Embryonic facial prominence (tissue), 1 donor: ENCODE measurements around the gene CABP2.

Experiments used
- DNase-seq: peaks from one replicate; pipeline ENCODE4 v3.0.0-alpha.2; 2016; ENCODE audit errors: extremely low spot score

Gene CABP2

GRCh38 chr11:67507864-67508485 lies 15.3 kb downstream of the CABP2 start, which contains the start of gene CDK2AP2:
Gene CDK2AP2, minus strand, starts transcription at chr11:67508162. Its CDS starts 80 bp downstream, at chr11:67508082.
- DNase-seq, result peak; percentile 90

- DNase-seq, result no peak
Measured at GRCh38 chr11:67507242-67507863, 15.9 kb downstream of the CABP2 start.

- DNase-seq, result no peak
Measured at GRCh38 chr11:67506426-67507051, 16.7 kb downstream of the CABP2 start.

- peak; percentile 28 for DNase-seq
Measured at GRCh38 chr11:67505605-67506396, 17.4 kb downstream of the CABP2 start.

GRCh38 chr11:67504950-67505581 lies 18.2 kb downstream of the CABP2 start, which contains the start of gene PITPNM1:
Gene PITPNM1, minus strand, starts transcription at chr11:67505363. Its CDS starts 1,183 bp downstream, at chr11:67504180.
- no peak for DNase-seq

- DNase-seq, result no peak
Measured at GRCh38 chr11:67504005-67504949, 19.0 kb downstream of the CABP2 start.

- DNase-seq, result no peak
Measured at GRCh38 chr11:67503119-67504004, 19.9 kb downstream of the CABP2 start.

GRCh38 chr11:67502328-67502979 lies 20.8 kb downstream of the CABP2 start:
- no peak for DNase-seq

GRCh38 chr11:67501854-67502253 lies 21.4 kb downstream of the CABP2 start:
- no peak for DNase-seq

- no peak for DNase-seq
Measured at GRCh38 chr11:67500831-67501715, 22.2 kb downstream of the CABP2 start.

GRCh38 chr11:67500484-67500821 lies 22.8 kb downstream of the CABP2 start:
- DNase-seq, result no peak

GRCh38 chr11:67499808-67500483 lies 23.3 kb downstream of the CABP2 start:
- DNase-seq, result no peak

GRCh38 chr11:67498544-67498972 lies 24.7 kb downstream of the CABP2 start:
- DNase-seq, result no peak

GRCh38 chr11:67497656-67498291 lies 25.5 kb downstream of the CABP2 start:
- no peak for DNase-seq

- no peak for DNase-seq
Measured at GRCh38 chr11:67496113-67496512, 27.1 kb downstream of the CABP2 start.

GRCh38 chr11:67495234-67496005 lies 27.8 kb downstream of the CABP2 start:
- DNase-seq, result no peak
